Neutrophil (primary cell): ENCODE measurements around the gene HMCN2.
A peak's percentile ranks its signal among the peaks of the same experiment; 100 is the strongest.

ENCODE experiments used
- H3K27ac ChIP-seq: fragments of 200-600 bp; sonication (generic); 2 replicates; pipeline ENCODE4 v1.5.1; 2016; ENCODE audit warnings: mild to moderate bottlenecking, moderate library complexity
- H3K27me3 ChIP-seq: fragments of 200-600 bp; sonication (generic); 2 replicates; pipeline ENCODE4 v1.6.0; 2016; ENCODE audit warnings: mild to moderate bottlenecking
- H3K36me3 ChIP-seq: fragments of 200-600 bp; sonication (generic); 2 replicates; pipeline ENCODE4 v1.5.1; 2017
- H3K4me1 ChIP-seq, 2 experiments: fragments of 200-600 bp in 1 of 2; sonication (generic) in 1 of 2; 1 replicate in 1 of 2; 2 replicates in 1 of 2; pipeline versions ENCODE4 v1.5.1 to v1.6.1; 2013 to 2016; ENCODE audit warnings: low read depth in 1 of 2, low read length in 1 of 2, mild to moderate bottlenecking in 1 of 2, moderate library complexity in 1 of 2; ENCODE audit not compliant: control insufficient read depth in 1 of 2, insufficient read depth in 1 of 2
- H3K4me3 ChIP-seq, 2 experiments: fragments of 200-600 bp in 1 of 2; sonication (generic) in 1 of 2; 1 replicate in 1 of 2; 2 replicates in 1 of 2; pipeline ENCODE4 v1.5.1; 2013 to 2016; ENCODE audit warnings: low read depth in 1 of 2, low read length in 1 of 2, mild to moderate bottlenecking in 1 of 2, moderate library complexity in 1 of 2
- H3K9me3 ChIP-seq: fragments of 200-600 bp; sonication (generic); 2 replicates; pipeline ENCODE4 v1.5.1; 2016
- CTCF ChIP-seq: fragments of 200-600 bp; sonication (generic); IDR thresholded peaks from 2 replicates; pipeline ENCODE4 v1.5.1; 2016; ENCODE audit warnings: antibody characterized with exemption

The HMCN2 gene

GRCh38 chr9:130240410-130241197 lies 25.0 kb upstream of the HMCN2 start:
- no peak overlapping the region for H3K27ac ChIP-seq
- no peaks in the 10 kb centered on the region for H3K9me3 ChIP-seq
- H3K4me3 ChIP-seq, result no peak overlapping the region
- no peaks in the 10 kb centered on the region for H3K36me3 ChIP-seq
- TF ChIP-seq CTCF, result no peak
- peaks cover 0 to 5% of the 10 kb centered on the region in 2 experiments for H3K4me1 ChIP-seq
- H3K27me3 ChIP-seq, result no peaks in the 10 kb centered on the region

- Histone ChIP-seq H3K9me3 (no peaks in the 10 kb centered on the region), H3K4me1 (peaks cover 0 to under 1% of the 10 kb centered on the region in 2 experiments), H3K27me3 (no peaks in the 10 kb centered on the region), H3K36me3 (no peaks in the 10 kb centered on the region), H3K27ac (no peak overlapping the region), H3K4me3 (no peak overlapping the region)
- TF ChIP-seq CTCF, result no peak
Observed at GRCh38 chr9:130241198-130241535, 24.4 kb upstream of the HMCN2 start.

DNA sequence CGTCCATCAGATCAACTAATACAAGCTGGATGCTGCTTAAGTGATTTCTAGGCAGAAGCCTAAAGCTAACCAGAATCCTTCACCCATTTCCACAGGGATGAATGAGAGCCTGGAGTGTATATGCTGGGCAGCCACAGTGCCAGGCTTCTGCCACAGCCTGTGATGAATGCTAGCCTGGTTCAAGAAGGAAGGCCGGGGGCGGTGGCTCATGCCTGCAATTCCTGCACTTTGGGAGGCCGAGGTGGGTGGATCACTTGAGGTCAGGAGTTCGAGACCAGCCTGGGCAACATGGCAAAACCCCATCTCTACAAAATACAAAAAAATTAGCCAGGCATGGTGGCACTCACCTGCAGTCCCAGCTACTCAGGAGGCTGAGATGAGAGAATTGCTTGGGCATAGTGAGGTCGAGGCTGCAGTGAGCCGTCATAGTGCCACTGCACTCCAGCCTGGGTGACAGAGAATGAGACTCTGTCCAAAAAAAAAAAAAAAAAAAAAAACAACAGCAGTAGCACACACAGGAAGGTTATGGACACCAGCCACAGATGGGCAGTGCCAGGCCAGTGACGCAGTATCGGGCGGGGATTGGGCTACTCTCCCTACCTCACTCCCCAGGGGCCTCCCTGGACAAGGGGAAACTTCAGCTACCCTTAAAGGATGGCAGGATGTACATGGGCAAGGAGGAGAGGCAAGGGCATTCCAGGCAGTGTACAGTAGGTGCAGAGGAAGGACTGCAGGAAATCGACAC lies 23.1 kb upstream of the HMCN2 start:
- Histone ChIP-seq H3K9me3 (no peaks in the 10 kb centered on the region), H3K36me3 (no peaks in the 10 kb centered on the region), H3K27me3 (no peaks in the 10 kb centered on the region), H3K4me3 (no peak overlapping the region), H3K27ac (no peak overlapping the region), H3K4me1 (no peaks in the 10 kb centered on the region)
- TF ChIP-seq CTCF, result no peak

- H3K36me3 ChIP-seq, result no peaks in the 10 kb centered on the region
- no peaks in the 10 kb centered on the region for H3K27me3 ChIP-seq
- TF ChIP-seq CTCF, result peak; percentile 88
- no peaks in the 10 kb centered on the region for H3K9me3 ChIP-seq
- no peaks in the 10 kb centered on the region for H3K4me1 ChIP-seq
- H3K4me3 ChIP-seq, result no peak overlapping the region
- no peak overlapping the region for H3K27ac ChIP-seq
Observed at GRCh38 chr9:130243015-130243881, 22.3 kb upstream of the HMCN2 start.

- Histone ChIP-seq H3K27ac (no peak overlapping the region), H3K27me3 (no peaks in the 10 kb centered on the region), H3K36me3 (no peaks in the 10 kb centered on the region), H3K4me1 (no peaks in the 10 kb centered on the region), H3K4me3 (no peak overlapping the region), H3K9me3 (no peaks in the 10 kb centered on the region)
- TF ChIP-seq CTCF, result no peak
Observed at GRCh38 chr9:130243882-130244170, 21.7 kb upstream of the HMCN2 start.
